ENCODE measurements around the gene BRSK2. TPM values are rescaled to one million over a fixed set of nuclear protein-coding genes. Genes with fewer than 3 reads are reported as not detected.

BRSK2 gene
- total RNA-seq, 1 donor from 2014 or later, result 0.06 TPM

- H3K4me3 ChIP-seq (ENCODE audit: low read depth, low read length), result no peak overlapping the region
- TF ChIP-seq, protein P1, sequence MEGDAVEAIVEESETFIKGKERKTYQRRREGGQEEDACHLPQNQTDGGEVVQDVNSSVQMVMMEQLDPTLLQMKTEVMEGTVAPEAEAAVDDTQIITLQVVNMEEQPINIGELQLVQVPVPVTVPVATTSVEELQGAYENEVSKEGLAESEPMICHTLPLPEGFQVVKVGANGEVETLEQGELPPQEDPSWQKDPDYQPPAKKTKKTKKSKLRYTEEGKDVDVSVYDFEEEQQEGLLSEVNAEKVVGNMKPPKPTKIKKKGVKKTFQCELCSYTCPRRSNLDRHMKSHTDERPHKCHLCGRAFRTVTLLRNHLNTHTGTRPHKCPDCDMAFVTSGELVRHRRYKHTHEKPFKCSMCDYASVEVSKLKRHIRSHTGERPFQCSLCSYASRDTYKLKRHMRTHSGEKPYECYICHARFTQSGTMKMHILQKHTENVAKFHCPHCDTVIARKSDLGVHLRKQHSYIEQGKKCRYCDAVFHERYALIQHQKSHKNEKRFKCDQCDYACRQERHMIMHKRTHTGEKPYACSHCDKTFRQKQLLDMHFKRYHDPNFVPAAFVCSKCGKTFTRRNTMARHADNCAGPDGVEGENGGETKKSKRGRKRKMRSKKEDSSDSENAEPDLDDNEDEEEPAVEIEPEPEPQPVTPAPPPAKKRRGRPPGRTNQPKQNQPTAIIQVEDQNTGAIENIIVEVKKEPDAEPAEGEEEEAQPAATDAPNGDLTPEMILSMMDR (conservative IDR thresholded peaks at IDR 0.05; ENCODE audit: low read depth, low read length), result no peak
- no peak for DNase-seq (ENCODE audit: low read depth)
These were observed 7.8 kb upstream of the BRSK2 start for GRCh38 chr11:1381793-1382425.

DNA sequence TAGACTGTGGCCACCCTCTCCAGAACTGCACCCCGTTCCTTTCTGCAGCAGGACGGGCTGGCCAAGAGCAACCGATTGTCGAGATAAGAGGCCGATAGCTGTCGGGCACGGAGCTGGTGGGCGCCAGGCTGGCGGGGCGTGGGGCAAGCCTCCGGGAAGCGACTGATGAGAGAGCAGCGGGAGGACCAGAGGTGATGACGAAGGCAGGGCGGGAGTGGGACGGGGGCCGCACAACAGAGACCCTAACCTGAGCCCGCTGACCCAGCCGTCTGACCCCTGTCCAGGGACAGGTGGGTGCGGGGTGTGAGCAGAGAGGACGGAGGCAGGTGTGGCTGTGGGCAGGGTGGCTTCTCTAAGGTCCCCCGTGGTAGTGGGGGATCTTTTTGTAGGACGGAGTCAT, 7.3 kb upstream of the BRSK2 start:
- no peak for DNase-seq (ENCODE audit: low read depth)
- TF ChIP-seq, protein P1 (conservative IDR thresholded peaks at IDR 0.05; ENCODE audit: low read depth, low read length), result no peak
- no peak overlapping the region for H3K4me3 ChIP-seq (ENCODE audit: low read depth, low read length)

- no peak for DNase-seq (ENCODE audit: low read depth)
These were observed 6.7 kb upstream of the BRSK2 start for GRCh38 chr11:1382831-1383607.

DNA sequence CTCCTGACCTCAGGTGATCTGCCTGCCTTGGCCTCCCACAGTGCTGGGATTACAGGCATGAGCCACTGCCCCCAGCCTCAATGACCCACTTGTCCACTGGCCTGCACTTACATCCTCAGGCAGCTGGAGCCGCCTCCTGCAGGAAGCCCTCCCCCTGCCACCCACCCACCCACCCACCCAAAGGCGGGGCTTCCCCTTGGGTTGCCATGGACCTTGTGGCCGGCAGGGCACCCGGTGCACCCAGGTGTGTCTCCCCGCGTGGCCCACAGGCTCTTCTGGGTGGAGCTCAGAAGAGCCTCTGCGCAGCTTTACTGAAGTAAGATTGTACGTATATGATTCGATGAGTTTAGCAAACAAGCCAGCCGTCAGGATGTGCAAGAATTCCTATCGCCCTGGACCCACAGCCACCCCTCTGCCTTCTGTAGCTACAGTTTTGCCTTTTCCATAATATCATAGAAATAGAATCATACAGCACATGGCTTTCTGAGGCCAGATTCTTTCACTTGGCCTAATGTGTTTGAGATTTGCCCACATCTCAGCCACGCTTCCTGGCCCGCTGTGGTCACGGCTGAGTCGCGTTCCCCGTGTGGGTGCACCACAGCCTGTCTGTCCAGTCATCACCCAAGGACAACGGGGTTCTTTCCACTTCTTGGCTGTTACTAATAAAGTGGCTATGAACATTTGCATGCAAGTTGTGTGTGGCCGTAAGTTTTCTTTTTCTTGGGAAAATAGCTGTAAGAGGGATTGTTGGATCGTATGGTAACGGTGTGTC, 5.3 kb upstream of the BRSK2 start:
- TF ChIP-seq, protein P1 (conservative IDR thresholded peaks at IDR 0.05; ENCODE audit: low read depth, low read length), result no peak
- no peak overlapping the region for H3K4me3 ChIP-seq (ENCODE audit: low read depth, low read length)
- DNase-seq (ENCODE audit: low read depth), result no peak

More at GRCh38 chr11:1382831-1383607, 6.7 kb upstream of the BRSK2 start:
- TF ChIP-seq, protein P1 (conservative IDR thresholded peaks at IDR 0.05; ENCODE audit: low read depth, low read length), result no peak
- H3K4me3 ChIP-seq (ENCODE audit: low read depth, low read length), result peak overlapping the region; percentile 57

GRCh38 chr11:1387521-1387920, 2.2 kb upstream of the BRSK2 start:
- TF ChIP-seq, protein P1 (conservative IDR thresholded peaks at IDR 0.05; ENCODE audit: low read depth, low read length), result no peak
- DNase-seq (ENCODE audit: low read depth), result no peak
- no peak overlapping the region for H3K4me3 ChIP-seq (ENCODE audit: low read depth, low read length)

DNA sequence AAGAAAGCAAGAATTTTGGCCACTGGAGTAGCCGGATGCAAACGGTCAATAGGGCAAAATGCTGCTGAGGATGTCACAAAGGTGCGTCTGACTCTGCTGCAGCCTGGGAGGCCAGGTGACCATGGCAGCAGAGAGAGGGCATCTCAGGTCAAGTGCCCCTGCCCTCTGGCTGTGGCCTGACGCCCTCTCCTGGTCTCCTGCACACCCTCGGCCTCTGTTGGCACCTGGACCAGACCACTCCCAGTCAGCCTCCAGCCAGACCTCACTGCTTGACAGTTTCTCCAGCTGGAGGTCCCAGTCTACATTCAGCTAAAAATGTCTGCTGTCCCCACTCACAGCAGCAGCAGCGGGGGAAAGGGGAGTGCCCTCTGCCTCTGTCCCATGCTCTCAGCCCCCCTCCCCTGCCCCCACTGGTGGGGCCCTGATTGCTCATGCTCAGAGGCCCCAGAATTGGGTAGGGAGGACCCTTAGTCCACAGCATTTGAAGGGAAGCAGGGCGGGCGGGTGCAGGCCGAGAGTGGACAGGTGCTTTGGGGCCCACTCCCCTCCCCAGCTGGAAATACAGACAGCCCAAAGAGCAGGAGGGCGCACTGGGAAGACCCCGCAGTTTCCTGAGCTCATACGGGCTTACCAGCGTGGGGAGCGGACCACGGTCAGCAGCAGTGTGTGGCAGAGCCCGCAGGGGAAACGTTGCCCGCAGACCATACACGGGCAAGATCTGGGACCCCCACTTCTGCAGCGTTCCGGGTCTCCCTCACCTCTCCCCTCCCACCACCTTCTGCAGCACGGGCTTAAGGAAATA, 1.6 kb upstream of the BRSK2 start:
- TF ChIP-seq, protein P1 (conservative IDR thresholded peaks at IDR 0.05; ENCODE audit: low read depth, low read length), result peak; percentile 21
- DNase-seq (ENCODE audit: low read depth), result no peak
- H3K4me3 ChIP-seq (ENCODE audit: low read depth, low read length), result no peak overlapping the region
